ENCODE data around the gene SKI.
"Not testable (repeated sequence)": the region's sequence is repeated elsewhere in the genome, so short reads cannot be mapped to it uniquely, and the experiment has no call there.

Gene SKI

DNA sequence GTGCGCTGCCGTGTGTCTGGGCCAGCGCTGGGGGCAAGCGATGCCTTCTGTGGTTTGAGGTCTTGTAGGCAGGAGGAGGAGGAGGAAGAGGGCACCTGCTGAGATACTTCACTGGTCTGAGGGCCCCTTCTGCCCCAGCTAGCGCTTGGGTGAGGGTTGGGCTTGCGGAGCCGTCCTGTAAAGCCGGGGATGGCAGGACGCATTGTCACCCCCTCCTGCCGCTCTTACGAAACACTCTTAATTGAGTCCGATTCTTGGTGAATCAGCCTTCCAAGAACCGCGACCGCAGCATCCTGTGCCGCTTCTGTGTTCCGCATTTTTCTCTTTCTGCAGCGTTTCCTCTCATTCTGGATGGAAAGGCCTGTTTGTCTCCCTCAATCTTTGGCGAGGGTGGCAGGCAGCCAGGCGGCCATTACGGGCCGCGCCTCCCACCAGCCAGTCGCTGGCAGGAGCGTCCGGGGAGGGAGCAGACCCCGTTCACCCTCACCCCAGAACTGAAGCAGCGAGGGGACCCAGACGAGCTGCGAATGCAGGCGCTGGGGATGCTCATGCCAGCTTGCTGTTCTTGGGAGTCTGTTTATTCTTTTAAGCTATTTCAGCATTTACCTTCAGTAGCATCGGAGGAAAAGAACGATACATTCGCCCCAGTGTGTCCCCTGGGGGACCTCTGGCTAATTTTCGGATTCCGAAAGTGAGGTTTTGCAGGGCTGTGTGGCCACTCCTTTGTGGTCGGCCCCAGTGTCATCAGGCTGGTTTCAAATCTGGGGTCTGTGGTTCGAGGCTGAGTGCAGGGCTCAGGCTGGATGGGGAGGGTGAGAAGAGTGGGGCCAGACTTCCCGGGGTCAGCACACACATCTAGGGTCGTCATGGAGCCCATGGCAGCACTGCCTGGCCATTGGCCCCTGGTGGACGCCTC is 62.7 kb downstream of the SKI start:
- no peak overlapping the region for H3K4me3 ChIP-seq (ENCODE audit: low read depth, low read length)

DNA sequence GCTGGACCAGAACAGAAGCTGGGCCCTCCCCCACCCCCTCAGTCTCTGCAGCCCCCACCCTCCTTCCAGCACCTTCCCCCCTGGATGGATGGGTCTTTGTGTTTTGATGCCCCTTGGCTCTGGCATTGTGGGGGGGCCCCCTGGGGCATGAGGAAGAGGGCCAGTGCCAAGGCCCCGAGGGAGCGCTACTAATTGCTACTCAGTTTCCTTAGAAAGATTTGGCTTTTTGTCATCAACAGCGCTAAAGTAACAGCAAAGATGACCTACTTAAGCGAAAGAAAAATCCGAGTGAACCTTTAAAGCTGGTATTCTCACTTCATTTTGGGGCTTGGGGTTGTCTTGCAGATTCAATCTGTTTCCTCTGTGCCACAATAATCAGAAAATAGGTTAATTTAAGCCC is 63.5 kb downstream of the SKI start:
- H3K4me3 ChIP-seq (ENCODE audit: low read depth, low read length): no peak overlapping the region

DNA sequence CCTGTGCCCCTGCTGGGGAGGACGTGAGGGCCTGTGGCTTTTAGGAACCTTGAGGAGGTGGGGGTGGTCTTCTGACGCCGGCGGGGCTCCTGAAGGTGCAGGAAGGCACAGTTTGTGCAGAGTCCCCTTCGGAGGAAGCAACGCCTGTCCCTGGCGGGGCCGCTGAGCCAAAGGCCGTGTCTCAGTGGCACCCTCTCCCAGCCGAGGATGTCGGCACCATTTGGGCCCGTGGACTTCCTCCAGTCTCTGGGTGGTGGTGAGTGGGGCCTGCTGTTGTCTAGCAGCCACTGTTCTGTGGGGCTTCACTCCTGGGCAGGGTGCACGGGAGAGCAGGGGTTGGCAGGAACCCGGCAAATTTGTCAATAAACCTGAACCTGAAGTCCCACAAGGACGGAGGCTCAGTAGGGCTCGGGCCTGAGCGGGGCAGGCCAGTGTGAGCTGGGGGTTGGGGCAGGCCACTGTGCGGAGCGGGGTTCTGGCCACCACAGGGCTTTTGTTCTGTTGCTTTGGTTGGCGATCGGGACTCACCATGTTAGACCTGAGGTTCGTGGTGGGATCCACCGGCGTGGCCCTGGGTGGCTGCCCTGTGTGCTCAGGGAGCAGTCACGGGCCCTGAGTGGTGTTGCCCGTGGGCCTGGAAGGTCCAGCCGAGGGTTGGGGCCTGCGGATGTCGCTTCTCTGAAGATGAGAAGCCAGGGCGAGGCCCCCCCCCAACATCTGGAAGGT is 64.8 kb downstream of the SKI start:
- H3K4me3 ChIP-seq (ENCODE audit: low read depth, low read length): no peak overlapping the region

DNA sequence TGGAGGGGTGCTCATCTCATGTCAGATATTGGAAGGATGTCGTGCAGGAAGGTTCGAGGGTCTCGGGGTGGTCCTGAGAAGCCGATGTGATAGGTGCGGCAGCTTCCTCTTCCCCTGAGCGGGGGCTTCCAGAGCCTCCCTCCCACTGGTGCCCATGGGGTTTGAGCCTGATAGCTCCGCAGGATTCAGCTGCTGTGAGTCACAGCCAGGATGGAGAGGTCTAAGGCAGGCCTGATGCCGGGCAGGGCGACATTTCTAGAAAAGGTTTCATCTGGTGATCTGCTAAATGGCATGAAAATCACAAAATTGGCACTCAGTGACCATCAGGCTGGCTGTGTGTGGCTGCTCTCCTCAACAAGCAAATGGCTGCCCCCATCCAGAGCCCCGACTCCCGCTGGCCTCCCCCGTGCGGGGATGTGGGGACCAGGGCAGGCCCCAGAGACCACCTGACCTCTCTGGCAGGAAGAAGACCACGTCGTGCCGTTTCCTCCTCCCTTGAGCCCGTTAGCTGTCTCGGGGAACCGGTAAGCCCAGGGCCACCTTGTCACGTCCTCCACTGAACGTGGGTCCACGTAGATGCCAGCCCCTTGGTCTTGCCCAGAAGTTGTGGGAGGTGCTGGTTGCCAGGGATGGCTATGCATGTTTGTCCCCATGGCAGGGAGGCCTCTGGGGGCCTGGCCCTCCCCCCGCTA is 66.1 kb downstream of the SKI start:
- H3K4me3 ChIP-seq (ENCODE audit: low read depth, low read length): no peak overlapping the region

DNA sequence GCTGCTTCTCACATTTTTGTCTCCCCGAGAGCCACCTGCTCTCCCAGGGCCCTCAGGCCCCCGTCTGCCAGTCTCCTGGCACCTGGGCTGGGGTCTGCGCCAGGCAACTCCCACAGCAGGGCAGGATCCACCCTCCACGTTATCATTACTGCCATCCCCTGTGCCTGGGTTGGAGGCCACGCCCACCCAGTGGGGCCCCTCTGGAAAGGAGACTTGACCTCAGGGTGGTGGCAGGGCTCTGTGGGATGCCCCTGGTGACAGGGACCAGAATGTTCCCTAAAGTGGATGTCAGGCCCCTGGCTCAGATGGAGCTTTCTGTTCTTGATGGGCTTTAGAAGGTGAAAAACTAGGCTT is 66.6 kb downstream of the SKI start:
- H3K4me3 ChIP-seq (ENCODE audit: low read depth, low read length): no peak overlapping the region

DNA sequence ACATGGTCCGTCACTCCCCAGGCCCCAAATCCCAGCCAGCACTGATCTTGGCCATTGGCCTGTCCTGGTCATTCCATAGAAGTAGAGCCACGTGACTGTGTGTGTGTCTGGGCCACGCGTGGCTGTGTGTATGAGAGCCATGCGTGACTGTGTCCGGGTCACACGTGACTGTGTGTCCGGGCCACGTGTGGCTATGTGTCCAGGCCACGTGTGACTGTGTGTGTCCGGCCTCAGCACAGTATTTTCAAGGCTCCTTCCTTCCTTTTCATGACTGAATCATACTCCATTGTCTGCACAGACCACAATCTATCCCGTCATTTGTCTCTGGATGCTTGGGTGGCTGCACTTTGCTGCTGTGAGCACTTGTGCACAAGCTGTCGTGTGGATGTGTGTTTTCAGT is 67.4 kb downstream of the SKI start:
- no peak overlapping the region for H3K4me3 ChIP-seq (ENCODE audit: low read depth, low read length)

DNA sequence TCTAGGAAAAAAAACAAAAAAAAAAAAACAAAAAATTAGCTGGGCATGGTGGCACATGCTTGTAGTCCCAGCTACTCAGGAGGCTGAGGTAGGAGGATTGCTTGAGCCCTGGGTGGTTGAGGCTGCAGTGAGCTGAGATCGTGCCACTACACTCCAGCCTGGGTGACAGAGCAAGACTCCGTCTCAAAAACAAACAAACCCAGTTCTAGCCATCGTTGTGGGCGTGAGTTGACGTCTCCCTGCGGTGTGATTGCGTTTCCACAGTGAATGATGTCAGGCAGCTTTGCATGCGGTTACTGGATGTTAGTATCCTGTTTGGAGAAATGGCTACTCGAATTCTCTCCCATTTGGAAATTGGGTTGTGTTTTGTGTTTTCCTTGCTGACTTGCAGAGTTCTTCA is 68.1 kb downstream of the SKI start:
- not testable (repeated sequence) for H3K4me3 ChIP-seq (ENCODE audit: low read depth, low read length)

DNA sequence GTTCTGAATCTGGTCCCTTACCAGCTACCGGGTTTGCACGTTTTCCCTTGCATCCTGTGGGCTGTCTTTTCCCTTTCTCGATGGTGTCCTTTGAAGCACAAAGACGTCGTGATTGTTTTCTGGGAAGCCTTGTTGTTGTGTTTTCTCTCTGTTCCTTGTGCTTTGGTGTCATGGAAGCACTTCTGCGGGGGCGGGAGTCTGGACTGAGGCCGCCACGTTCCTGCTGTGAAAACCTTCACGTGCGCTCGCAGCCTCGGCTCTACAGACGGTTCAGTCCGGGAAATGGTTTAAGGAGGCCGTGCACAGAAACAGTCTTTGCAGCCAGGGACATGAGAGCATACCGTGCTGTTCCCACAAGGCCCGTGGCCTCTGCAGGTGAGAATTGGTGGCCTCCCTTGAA is 68.5 kb downstream of the SKI start:
- no peak overlapping the region for H3K4me3 ChIP-seq (ENCODE audit: low read depth, low read length)

DNA sequence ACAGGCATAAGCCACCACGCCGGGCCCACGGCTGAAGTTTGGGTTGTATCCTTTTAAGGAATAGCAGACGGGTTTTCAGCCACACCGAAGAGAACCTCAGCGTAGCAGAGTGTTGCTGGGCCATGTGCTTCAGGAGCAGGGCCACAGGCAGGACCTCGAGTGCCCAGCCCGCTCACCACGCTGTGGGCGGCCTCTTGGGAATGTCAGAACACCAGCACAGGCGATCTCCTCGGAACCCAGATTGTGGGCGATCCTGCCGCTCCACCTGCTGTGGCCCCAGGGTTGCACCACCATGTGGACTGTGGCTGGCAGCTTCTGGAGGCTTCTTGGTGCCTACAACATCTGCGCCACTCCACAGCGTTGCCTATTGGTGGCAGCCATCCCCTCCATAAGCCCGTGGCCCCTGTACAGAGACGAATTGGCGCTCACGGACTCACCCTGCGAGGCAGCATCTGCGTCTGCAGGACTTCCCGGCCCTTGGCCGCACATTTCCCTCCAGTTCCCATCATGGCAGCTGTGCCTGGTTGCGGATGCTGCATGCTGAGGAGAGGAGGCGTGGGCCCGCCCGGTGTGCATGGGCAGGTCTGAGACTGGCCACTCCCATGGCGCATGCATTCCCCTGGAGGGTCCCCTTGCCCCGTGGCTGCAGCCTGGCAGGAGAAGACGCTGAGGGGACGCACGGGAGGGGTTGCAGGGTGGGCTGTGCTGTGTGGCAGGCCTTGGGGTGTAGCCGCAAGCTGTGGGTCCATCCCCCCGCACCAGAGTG is 69.3 kb downstream of the SKI start:
- H3K4me3 ChIP-seq (ENCODE audit: low read depth, low read length): no peak overlapping the region

DNA sequence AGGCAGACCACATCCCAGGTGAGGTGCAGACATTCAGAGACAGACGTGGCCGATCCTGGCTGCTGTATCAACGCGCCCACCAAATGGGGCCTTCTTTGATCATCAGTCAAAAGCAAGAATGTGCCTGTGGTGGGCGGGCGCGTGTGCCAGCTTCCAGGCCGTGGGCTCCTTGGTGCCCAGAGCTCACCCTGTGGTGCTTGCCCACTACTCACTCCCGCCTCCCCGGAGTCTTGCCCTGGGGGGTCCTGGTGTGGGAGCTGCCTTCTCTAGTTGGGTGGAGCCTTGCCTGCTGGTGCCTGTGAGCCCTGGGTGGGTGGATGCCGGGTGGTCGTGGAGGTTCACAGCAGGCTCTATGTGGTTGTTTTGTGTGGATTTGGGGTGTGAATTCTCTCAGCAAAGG is 70.6 kb downstream of the SKI start:
- no peak overlapping the region for H3K4me3 ChIP-seq (ENCODE audit: low read depth, low read length)

DNA sequence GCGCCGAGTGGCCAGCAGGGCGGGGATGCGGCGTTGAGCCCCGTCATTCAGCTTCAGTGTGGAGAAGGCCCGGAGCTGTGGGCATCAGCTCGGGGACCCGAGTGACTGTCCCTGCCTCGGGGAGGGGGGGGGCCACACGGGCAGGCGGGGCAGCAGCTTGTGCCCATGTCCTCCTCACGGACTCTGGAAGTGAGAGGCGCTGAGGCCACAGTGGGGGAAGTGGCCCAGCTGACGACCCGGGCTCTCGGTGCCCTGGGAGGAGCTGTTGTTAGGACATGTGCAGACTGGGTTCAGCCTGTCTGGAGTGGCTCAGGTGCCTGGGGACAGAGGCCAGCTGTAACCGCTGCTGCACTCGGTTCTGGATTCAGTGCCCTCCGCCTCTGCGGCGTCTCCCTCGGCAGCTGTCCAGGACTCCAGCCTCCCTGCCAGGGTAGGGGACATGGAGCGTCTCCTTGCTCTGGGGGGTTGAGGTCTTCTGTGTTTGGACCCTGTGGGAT is 71.1 kb downstream of the SKI start:
- no peak overlapping the region for H3K4me3 ChIP-seq (ENCODE audit: low read depth, low read length)

DNA sequence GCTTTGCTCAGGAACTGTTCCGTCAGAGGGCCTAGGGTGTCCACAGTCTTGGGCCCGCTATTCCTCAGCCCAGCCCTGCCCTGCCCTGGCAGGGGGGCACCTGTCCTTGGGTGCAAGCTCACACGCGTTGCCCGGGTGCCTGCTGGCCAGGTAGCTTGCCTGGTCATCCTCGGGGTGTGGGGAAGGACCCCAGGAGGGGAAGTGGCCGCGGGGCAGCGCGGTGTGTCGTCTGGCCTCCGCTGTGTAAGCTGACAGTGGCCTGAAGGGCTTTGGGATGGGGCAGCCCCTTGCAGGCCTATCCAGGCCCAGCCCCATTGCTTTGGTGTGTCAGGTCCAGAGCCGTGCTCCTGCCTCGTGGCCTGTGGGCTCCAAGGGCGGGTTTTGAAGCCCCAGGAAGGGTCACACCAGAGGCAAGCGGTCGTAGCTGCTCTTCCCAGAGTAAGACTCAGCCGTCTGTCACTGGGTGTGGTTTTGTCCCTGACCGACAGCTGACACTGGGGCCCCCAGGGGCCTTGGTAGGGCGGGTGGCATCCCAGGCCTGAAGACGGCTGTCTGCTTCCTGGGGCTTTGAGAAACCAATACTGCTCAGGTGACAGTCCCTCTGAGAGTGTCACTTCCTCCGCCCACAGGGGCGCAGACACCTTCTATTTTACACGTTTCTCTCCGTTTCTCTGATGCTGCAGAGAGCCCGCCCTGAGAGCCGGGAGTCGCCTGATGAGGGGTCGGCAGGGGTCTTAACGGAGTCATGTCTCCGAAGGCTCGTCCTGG is 72.1 kb downstream of the SKI start:
- H3K4me3 ChIP-seq (ENCODE audit: low read depth, low read length): no peak overlapping the region

DNA sequence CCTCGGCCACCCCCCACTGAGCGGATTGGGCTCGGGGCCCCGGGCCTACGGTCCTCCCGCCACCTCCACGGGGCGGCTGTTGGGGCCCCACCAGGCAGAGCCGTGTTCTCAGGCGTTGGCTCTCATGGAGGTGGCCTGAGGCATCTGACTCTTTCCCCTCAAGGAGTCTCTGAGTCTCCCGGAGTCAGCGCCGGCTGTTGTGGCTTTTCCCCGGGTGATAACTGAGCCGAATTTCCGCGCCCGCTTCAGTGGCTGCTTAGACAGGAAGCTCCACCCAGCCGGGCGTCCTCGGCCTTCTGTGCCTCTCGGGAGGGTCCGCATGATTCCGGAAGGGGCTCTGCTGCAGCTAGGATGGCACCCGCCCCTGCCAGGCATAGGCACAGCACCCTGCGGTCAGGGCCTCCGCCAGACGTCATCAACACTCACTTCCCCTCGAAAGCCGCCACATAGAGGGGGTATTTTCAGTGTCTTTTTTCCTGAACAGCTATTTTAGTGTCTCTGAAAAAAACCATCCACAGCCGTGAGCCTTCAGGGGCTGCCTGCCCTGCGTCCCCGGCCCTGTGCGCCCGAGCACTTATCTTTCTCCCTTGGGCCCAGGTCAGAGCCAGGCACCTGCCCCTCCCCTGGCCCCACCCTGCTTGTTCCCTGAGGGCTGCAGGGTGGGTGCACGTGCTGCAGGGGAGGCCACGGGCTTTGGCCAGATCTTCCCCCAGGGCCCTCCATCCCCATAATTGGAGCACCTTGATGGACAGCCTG is 72.9 kb downstream of the SKI start:
- no peak overlapping the region for H3K4me3 ChIP-seq (ENCODE audit: low read depth, low read length)

DNA sequence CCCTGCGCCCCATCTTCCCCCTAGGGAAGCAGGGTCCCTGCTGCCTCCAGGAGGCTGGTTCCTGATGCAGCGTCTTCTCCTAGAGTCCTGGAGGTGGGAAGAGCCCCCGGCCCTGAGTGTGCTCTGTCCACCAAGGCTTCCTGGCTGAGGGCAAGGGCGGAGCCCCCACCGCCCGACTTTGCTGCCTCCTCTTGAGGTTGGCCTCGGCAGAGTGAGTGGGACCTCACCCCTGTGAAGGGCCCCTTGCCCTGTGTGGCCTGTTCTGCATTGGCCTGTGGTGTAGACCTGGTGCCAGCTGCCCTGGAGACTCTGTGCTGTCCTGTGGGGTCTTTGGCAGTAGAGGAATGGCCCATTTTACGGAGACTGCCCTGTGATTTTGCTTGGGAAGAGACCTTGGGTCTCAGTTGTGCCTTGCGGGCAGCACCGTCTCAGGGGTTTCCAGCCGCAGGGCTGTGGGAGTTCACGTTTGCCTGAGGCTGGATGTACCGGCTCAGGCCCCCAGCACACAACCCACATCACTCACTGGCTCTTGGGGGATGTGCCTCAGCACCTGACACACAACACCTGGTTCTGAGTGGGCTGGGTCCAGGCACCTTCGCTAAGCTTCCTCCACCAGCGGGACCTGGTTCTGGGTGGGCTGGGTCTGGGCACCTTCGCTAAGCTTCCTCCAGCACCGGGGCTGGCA is 73.6 kb downstream of the SKI start:
- H3K4me3 ChIP-seq (ENCODE audit: low read depth, low read length): no peak overlapping the region

DNA sequence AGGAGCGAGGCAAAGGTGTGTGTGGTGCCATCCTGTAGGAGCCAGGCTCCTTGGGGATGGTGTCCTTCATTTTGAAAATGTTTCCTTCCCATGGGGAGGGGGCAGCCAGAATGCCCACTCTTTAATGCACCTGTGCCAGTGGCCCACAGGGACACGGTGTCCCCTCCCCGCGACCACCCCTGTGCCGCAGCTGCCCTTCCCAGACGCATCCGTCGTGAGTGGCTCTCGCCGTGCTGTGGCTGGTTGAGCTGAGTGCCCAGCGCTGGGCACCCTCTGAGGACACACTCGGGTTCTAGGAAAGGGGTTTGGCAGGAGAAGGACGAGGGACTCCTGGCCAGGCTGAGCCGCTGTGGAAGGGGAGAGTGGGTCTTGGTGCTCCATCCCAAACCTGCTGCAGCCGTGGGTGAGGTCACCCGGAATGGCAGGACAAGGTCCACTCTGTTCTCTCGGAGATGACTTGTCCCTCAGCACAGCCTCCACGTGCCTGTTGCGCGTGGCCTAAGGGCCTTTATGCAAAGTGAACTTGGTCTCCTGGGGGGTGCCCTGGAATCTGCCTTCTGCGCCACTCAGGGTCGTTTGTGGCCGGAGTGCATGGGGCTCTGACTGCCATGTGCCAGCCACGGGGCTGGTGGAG is 74.3 kb downstream of the SKI start:
- H3K4me3 ChIP-seq (ENCODE audit: low read depth, low read length): no peak overlapping the region

DNA sequence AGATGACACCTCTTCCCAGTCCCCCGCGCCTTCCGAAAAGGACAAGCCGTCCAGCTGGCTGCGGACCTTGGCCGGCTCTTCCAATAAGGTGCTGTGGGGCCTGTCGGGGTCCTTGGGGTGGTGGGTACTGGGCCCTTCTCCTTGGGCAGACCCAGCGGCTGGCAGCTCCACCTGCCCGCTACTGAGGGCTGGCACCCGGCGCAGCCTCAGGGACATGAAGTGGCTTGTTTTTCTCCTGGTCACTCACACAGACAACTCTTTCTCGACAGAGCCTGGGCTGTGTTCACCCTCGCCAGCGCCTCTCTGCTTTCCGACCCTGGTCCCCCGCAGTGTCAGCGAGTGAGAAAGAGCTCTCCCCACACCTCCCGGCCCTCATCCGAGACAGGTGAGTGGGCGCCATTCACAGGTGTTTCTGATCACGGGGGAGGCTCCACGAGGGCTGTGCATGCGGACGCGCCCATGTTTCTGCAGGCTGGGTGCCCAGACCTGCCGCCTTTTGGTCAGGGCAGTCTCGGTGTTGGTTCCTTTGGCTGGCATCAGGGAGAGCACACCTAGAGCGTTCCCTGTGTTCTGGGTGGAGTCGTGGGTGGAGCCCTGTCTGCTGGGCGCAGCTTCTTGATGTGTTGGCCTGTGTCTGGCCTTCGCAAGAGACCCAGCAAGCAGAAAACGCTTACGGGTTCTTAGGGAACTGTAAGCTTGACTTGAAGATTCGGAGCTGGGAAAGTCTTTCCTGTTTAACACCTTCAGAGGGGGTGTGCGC is 75.1 kb downstream of the SKI start:
- no peak overlapping the region for H3K4me3 ChIP-seq (ENCODE audit: low read depth, low read length)

DNA sequence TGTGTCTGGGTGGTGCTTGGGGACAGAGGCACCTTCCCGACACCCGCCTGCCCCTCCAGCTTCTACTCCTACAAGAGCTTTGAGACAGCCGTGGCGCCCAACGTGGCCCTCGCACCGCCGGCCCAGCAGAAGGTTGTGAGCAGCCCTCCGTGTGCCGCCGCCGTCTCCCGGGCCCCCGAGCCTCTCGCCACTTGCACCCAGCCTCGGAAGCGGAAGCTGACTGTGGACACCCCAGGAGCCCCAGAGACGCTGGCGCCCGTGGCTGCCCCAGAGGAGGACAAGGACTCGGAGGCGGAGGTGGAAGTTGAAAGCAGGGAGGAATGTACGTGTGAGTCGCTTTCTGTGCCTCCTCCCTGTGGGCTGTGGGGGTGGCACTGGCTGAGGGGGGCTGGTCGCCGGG is 75.7 kb downstream of the SKI start:
- no peak overlapping the region for H3K4me3 ChIP-seq (ENCODE audit: low read depth, low read length)

DNA sequence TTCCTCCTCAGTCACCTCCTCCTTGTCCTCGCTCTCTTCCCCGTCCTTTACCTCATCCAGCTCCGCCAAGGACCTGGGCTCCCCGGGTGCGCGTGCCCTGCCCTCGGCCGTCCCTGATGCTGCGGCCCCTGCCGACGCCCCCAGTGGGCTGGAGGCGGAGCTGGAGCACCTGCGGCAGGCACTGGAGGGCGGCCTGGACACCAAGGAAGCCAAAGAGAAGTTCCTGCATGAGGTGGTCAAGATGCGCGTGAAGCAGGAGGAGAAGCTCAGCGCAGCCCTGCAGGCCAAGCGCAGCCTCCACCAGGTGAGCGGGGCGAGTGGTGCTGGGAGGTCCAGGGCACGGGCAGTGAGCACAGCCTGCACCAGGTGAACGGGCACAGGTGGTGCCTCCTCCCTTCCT is 76.2 kb downstream of the SKI start:
- H3K4me3 ChIP-seq (ENCODE audit: low read depth, low read length): no peak overlapping the region
